GM12801 (cell line): ENCODE measurements around the gene PLEKHA6.

Experiments used
- TF ChIP-seq, protein P1 (sequence below): IDR thresholded peaks from one replicate; pipeline ENCODE4 v1.5.1; 2011; ENCODE audit warnings: control low read depth; ENCODE audit not compliant: insufficient read length; ENCODE audit errors: extremely low read depth

Gene PLEKHA6

DNA sequence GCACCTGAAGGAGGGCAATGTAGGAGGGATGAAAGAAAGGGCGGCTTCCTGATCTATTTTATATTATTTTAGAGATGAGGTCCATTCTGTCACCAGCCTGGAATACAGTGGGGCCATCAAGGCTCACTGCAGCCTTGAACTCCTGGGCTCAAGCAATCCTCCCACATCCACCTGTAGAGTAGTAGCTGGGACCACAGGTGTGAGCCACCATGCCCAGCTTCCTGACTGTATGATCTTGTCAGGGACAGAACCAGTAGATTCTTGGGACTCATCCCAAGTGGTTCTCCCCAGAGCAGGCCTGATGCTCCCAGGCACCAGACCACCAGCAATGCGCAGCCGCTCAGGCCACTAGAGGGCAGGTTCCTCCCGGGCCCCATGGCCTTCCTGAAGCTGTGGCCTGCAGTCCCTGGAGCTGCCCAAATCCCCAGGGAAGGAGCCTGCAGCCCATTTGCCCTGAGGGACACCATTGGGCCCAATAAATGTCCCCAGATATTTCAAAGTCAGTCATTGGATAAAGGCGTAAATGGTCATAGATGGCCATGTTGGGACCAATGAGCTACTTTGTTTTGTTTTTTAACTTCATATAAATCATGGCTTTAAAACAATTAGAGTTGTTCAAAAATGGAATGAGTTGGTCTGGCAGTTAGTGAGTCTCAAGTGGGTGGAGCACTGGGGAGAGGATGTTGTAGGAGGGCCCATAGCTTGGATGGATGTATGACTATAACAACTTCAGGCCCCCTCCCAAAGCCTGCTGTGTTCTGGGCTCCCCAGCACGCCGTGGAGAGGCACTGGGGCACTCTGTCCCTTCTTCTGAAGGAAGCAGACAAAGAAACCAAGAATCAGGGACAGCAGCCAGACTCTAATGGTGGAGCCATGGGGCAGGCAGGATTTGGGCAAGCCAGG, 101.3 kb downstream of the PLEKHA6 start:
- TF ChIP-seq, protein P1, sequence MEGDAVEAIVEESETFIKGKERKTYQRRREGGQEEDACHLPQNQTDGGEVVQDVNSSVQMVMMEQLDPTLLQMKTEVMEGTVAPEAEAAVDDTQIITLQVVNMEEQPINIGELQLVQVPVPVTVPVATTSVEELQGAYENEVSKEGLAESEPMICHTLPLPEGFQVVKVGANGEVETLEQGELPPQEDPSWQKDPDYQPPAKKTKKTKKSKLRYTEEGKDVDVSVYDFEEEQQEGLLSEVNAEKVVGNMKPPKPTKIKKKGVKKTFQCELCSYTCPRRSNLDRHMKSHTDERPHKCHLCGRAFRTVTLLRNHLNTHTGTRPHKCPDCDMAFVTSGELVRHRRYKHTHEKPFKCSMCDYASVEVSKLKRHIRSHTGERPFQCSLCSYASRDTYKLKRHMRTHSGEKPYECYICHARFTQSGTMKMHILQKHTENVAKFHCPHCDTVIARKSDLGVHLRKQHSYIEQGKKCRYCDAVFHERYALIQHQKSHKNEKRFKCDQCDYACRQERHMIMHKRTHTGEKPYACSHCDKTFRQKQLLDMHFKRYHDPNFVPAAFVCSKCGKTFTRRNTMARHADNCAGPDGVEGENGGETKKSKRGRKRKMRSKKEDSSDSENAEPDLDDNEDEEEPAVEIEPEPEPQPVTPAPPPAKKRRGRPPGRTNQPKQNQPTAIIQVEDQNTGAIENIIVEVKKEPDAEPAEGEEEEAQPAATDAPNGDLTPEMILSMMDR: no peak

DNA sequence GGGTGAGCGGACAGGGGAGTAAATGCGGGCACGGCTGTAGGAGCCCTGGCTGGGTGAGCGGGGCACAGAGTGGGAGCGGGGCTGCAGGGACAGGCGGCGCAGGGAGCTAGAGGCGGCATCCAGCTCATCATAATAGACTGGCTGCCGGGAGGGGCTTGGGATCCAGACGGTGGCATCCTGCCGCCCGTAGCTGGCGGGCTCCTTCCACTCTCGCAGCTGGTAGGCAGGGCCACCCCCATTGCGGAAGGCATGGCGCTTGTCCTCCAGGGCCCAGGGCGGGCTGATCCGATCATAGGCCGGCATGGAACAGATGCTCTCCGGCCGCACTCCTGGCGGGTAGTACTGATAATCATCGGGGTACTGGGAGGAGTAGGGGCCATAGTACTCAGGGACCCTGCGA, 102.3 kb downstream of the PLEKHA6 start:
- TF ChIP-seq, protein P1: no peak

DNA sequence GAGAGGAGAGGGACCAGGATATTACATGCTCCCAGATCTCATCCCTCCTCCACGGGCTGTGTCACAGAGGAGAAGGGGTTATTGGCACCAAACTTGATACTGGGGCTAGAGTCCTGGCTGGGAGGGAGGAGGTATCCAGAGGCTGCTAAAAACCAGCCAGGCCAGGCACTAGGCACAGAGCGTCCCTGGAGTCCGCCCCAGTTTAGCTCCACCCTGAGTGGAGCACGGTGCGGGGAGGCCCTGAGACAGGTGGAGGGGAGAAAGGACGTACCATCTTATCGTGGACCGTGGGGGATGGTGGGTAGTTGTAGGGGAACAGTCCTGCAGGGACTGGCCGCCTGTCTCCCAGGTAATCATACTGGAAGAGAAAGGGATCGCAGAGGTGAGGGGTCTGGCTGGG, 103.2 kb downstream of the PLEKHA6 start:
- TF ChIP-seq, protein P1: no peak

DNA sequence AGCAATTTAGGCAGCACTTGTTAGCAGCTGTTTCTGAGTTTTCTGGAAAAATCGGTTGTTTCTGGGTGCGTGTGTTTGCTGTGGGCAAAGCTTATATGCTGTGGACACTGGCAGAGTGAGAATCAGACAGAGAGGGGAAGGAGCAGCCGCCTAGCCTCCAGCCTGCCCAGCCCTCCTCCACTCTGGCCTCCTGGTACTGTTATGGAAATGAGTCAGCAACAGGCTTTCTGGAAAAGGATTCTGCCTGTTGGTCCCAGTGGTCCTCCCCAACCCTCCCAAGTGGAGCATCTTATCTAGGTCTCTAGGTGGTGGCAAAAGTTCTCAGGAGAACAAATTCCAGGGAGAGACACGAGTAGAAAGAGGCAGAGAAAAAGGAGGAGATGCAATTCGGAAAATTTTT, 103.8 kb downstream of the PLEKHA6 start:
- TF ChIP-seq, protein P1: no peak

DNA sequence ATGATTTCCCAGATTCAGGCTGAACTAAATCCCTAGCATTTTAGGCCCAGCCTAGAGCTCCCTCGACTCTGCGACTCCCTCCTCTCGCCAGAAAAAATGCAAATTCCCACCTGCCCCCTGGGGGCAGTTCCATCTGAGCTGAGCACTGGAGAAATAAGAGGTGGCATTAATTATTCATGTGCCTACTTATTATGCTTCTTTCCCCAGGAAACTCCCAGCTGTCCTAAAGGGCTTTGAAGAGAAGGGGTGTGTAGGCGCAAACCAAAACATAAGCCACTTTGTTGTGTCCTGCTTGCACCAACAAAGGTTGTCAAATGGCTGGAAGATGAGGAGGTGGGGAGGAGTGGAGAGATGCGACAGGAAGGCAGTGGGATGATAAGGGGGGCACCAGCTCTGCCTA, 104.5 kb downstream of the PLEKHA6 start:
- TF ChIP-seq, protein P1: no peak

DNA sequence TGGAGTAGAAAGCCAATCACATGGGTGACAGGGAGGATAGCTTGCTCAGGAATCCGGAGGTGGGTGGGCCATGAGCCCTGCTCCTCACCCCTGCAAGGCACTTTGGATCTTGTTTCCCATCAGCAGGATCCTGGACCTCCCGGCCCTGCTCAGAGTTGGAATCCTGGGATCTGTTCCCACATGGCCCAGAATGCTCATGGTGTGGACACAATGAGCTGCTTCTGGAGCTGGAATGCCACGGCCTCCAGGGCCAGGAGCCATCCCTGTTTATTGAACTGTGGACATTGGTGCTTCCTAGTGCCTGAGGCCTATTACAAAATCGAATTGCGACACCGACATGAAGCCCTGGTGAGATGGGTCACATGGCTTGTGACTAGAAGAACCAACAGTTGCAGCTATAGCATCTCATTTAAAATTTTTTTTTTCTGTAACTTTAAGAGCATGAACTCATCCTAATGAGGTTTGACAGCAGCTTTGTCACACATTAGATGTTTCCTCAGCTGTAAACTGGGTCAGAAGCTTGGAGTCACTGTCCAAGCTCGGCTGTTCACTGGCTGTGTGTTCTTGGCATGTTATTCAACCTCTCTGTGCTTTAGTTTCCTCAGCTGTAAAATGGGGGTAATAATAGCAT, 105.6 kb downstream of the PLEKHA6 start:
- TF ChIP-seq, protein P1: no peak

DNA sequence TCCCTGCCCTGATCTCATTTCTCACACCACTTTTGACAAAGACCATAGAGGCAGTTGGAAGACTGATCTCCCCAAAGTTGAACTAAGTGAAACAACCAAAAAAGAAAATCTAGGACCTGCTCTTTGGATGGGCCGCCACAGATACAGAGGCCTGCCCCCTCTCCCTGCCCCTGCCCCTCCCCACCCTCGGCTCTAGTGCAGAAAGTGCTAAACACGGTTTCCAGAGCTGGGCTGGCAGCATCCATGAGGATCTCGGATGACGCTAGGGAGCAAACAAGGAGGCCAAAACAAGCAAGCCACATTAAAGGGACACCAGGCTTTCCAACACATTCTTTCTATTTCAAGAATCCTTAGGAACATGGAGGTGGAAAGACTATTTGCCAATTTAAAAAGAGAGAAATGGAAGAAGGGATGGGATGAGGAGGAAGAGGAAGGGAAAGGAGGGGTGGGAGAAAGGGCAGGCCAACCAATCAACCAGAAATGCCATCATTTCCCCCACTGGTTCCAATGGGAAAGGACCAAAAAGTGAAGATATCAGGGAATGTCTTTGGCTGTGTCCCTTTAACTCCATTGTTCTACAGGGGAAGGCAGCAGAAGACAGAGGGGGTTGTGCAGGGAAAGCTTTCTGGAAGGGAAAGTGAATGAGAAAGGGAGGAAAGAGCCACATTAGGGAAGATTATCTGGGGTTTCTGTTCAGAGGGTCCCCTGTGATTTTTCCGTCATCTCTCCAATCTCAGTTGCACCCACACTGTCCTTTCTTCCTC, 107.6 kb downstream of the PLEKHA6 start:
- TF ChIP-seq, protein P1: no peak
